Measurements from ENCODE around the gene VRTN. TPM values are rescaled to one million over a fixed set of nuclear protein-coding genes. Genes with fewer than 3 reads are reported as not detected.
"Not testable (repeated sequence)": the region's sequence is repeated elsewhere in the genome, so short reads cannot be mapped to it uniquely, and the experiment has no call there.

Gene VRTN
- total RNA-seq, 1 experiment from 2014 or later, result not detected

GRCh38 chr14:74349757-74350156, 1.5 kb downstream of the VRTN start:
- DNase-seq (ENCODE audit: low read depth), result no peak

- DNase-seq (ENCODE audit: low read depth), result no peak
Measured at GRCh38 chr14:74350211-74350927, 2.1 kb downstream of the VRTN start.

- no peak for DNase-seq (ENCODE audit: low read depth)
Measured at GRCh38 chr14:74350928-74351323, 2.7 kb downstream of the VRTN start.

GRCh38 chr14:74356892-74357575, 8.8 kb downstream of the VRTN start:
- DNase-seq (ENCODE audit: low read depth), result no peak

GRCh38 chr14:74357585-74357984, 9.3 kb downstream of the VRTN start:
- no peak for DNase-seq (ENCODE audit: low read depth)

GRCh38 chr14:74358176-74358829, 10.0 kb downstream of the VRTN start:
- DNase-seq (ENCODE audit: low read depth), result no peak

GRCh38 chr14:74360163-74360562, 11.9 kb downstream of the VRTN start:
- no peak for DNase-seq (ENCODE audit: low read depth)

- peak; percentile 65 for DNase-seq (ENCODE audit: low read depth)
Measured at GRCh38 chr14:74362361-74362915, 14.2 kb downstream of the VRTN start.

GRCh38 chr14:74364271-74364880, 16.1 kb downstream of the VRTN start:
- DNase-seq (ENCODE audit: low read depth), result no peak

GRCh38 chr14:74368026-74368425, 19.8 kb downstream of the VRTN start:
- DNase-seq (ENCODE audit: low read depth), result no peak

GRCh38 chr14:74368441-74368840, 20.2 kb downstream of the VRTN start:
- no peak for DNase-seq (ENCODE audit: low read depth)

GRCh38 chr14:74377976-74378690, 29.9 kb downstream of the VRTN start:
- no peak for DNase-seq (ENCODE audit: low read depth)

GRCh38 chr14:74380172-74380571, 31.9 kb downstream of the VRTN start:
- DNase-seq (ENCODE audit: low read depth), result no peak

GRCh38 chr14:74380845-74381244, 32.6 kb downstream of the VRTN start:
- no peak for DNase-seq (ENCODE audit: low read depth)

GRCh38 chr14:74381571-74381970, 33.3 kb downstream of the VRTN start:
- not testable (repeated sequence) for DNase-seq (ENCODE audit: low read depth)

GRCh38 chr14:74382231-74382630, 34.0 kb downstream of the VRTN start:
- no peak for DNase-seq (ENCODE audit: low read depth)

- no peak for DNase-seq (ENCODE audit: low read depth)
Measured at GRCh38 chr14:74389980-74390379, 41.7 kb downstream of the VRTN start.

- not testable (repeated sequence) for DNase-seq (ENCODE audit: low read depth)
Measured at GRCh38 chr14:74390505-74390904, 42.2 kb downstream of the VRTN start.

- no peak for DNase-seq (ENCODE audit: low read depth)
Measured at GRCh38 chr14:74391479-74391878, 43.2 kb downstream of the VRTN start.

GRCh38 chr14:74392616-74393570, 44.6 kb downstream of the VRTN start:
- DNase-seq (ENCODE audit: low read depth), result no peak

Measured in RPMI7951 (cell line).